Myometrial cell (primary cell): ENCODE data around the gene OPN1MW3. TPM values are rescaled to one million over a fixed set of nuclear protein-coding genes. Genes with fewer than 3 reads are reported as not detected.

Experiments
- total RNA-seq: library from RNA; depleted of rRNA; stranded (reverse); fragments of >200 nt; gene quantifications from 2 replicates; pipeline ENCODE4 v1.2.3, GENCODE V29; 2015

The OPN1MW3 gene
- total RNA-seq: not detected in 2 replicates

GRCh38 chrX:154257282-154257681 is at the start of gene OPN1MW3:
TSS of gene OPN1MW3 (plus strand) at chrX:154257582. CDS start at chrX:154257620, 38 bp downstream.

GRCh38 chrX:154219456-154219855 is 37.9 kb upstream of the OPN1MW3 start, which contains the start of gene OPN1MW2:
TSS of gene OPN1MW2 (plus strand) at chrX:154219756. CDS start at chrX:154219816, 60 bp downstream.

GRCh38 chrX:154294791-154295574 is 37.6 kb downstream of the OPN1MW3 start, which contains the start of gene TEX28:
TSS of gene TEX28 (minus strand) at chrX:154295124. CDS start at chrX:154292117, 3,007 bp downstream.

GRCh38 chrX:154295664-154296310 is 38.4 kb downstream of the OPN1MW3 start, which contains the start of gene TKTL1:
TSS of gene TKTL1 (plus strand) at chrX:154295795. CDS start at chrX:154295860, 65 bp downstream.

Other genes with a start within 250 kb of the OPN1MW3 start
- 80.8 and 96.9 TPM in 2 replicates for gene IRAK1, start 237.7 kb upstream of the OPN1MW3 start, total RNA-seq
- 11.7 and 24.8 TPM in 2 replicates for gene MECP2, start 159.9 kb upstream of the OPN1MW3 start, total RNA-seq
- not detected in 2 replicates for gene OPN1LW, start 113.3 kb upstream of the OPN1MW3 start, total RNA-seq
- gene OPN1MW, start 75.0 kb upstream of the OPN1MW3 start, total RNA-seq: not detected in 2 replicates
- not detected in 2 replicates for gene OPN1MW2, start 37.8 kb upstream of the OPN1MW3 start, total RNA-seq
- not detected in 2 replicates for gene TEX28, start 37.5 kb downstream of the OPN1MW3 start, total RNA-seq
- not detected in 2 replicates for gene TKTL1, start 38.2 kb downstream of the OPN1MW3 start, total RNA-seq
- 2,107 and 2,266 TPM in 2 replicates for gene FLNA, start 117.1 kb downstream of the OPN1MW3 start, total RNA-seq
- 73.4 and 86.5 TPM in 2 replicates for gene EMD, start 121.7 kb downstream of the OPN1MW3 start, total RNA-seq
- gene RPL10, start 140.8 kb downstream of the OPN1MW3 start, total RNA-seq: 6,121 and 9,090 TPM in 2 replicates
- 91.1 and 95.0 TPM in 2 replicates for gene DNASE1L1, start 151.7 kb downstream of the OPN1MW3 start, total RNA-seq
- 20.8 and 21.4 TPM in 2 replicates for gene TAFAZZIN, start 154.0 kb downstream of the OPN1MW3 start, total RNA-seq
- 56.2 and 66.3 TPM in 2 replicates for gene ATP6AP1, start 171.1 kb downstream of the OPN1MW3 start, total RNA-seq
- 115 and 157 TPM in 2 replicates for gene GDI1, start 179.6 kb downstream of the OPN1MW3 start, total RNA-seq
- 56.9 and 62.8 TPM in 2 replicates for gene FAM50A, start 186.6 kb downstream of the OPN1MW3 start, total RNA-seq
- 7.5 and 8.2 TPM in 2 replicates for gene PLXNA3, start 200.7 kb downstream of the OPN1MW3 start, total RNA-seq
- gene LAGE3, start 221.7 kb downstream of the OPN1MW3 start, total RNA-seq: 14.1 and 29.2 TPM in 2 replicates
- gene UBL4A, start 229.0 kb downstream of the OPN1MW3 start, total RNA-seq: 28.2 and 44.1 TPM in 2 replicates
- gene SLC10A3, start 233.0 kb downstream of the OPN1MW3 start, total RNA-seq: 39.9 and 41.5 TPM in 2 replicates